NCI-H2081 (cell line): ENCODE data around the gene APOBEC4.

ENCODE experiments used
- DNase-seq, 2 experiments: peaks; one replicate each; lab custom pipeline; 2025; lab: John Stamatoyannopoulos, UW

APOBEC4 gene

GRCh38 chr1:183600136-183600535 is 53.0 kb downstream of the APOBEC4 start:
- no peak for DNase-seq

- no peak for DNase-seq
Observed at GRCh38 chr1:183598386-183598785, 54.7 kb downstream of the APOBEC4 start.

- DNase-seq = no peak
Observed at GRCh38 chr1:183597656-183598347, 55.3 kb downstream of the APOBEC4 start.

GRCh38 chr1:183596500-183596899 is 56.6 kb downstream of the APOBEC4 start:
- no peak for DNase-seq
